Nephron (organoid): ENCODE measurements around the gene ZBTB20.

Experiments
- H3K27ac Mint-ChIP-seq, 3 experiments: 2 replicates each; pipeline ENCODE4 v1.8.0; 2020; ENCODE audit warnings: mixed read lengths in 3 of 3, mild to moderate bottlenecking in 2 of 3, moderate library complexity in 1 of 3
- H3K27me3 Mint-ChIP-seq: 2 replicates; pipeline ENCODE4 v1.8.0; 2021; ENCODE audit warnings: low read depth, mild to moderate bottlenecking, moderate library complexity, mixed read lengths
- H3K36me3 Mint-ChIP-seq: 2 replicates; pipeline ENCODE4 v1.8.0; 2020; ENCODE audit warnings: low read depth, mixed read lengths
- H3K4me1 Mint-ChIP-seq: 2 replicates; pipeline ENCODE4 v1.8.0; 2020; ENCODE audit warnings: mixed read lengths
- H3K4me3 Mint-ChIP-seq, 3 experiments: 2 replicates each; pipeline ENCODE4 v1.8.0; 2020; ENCODE audit warnings: mild to moderate bottlenecking in 3 of 3, mixed read lengths in 3 of 3, moderate library complexity in 2 of 3
- H3K9me3 Mint-ChIP-seq: 2 replicates; pipeline ENCODE4 v1.8.0; 2020; ENCODE audit warnings: mixed read lengths
- TF ChIP-seq, protein P1 (sequence below), 3 experiments: fragments of 200-600 bp; sonication (generic); IDR thresholded peaks; one replicate each; pipeline ENCODE4 v1.5.0; 2021; ENCODE audit warnings: antibody characterized with exemption in 3 of 3; ENCODE audit not compliant: unreplicated experiment in 3 of 3

The ZBTB20 gene

DNA sequence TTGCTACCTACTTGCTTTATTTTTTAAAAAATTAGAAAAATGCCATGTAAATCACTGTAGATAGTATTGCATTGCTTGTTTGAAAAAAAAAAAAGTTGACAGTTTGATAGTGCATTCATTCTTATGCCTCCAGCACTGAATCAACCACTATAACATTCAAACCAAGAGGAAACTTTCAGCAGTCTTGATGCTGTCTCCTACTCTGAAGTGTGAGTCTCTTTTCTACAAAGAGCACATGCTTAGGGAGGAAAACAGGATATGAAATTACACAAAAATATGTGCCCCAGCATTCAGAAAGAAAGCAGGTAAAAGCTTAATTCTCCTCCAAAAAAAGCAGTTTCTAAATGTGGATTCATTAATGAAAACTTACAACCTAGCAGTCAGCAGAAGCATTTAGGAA is 78.3 kb downstream of the ZBTB20 start:
- Mint-ChIP-seq H3K4me1 (no peaks in the 10 kb centered on the region), H3K9me3 (no peaks in the 10 kb centered on the region), H3K27ac (no peak overlapping the region), H3K4me3 (no peak overlapping the region), H3K27me3 (no peaks in the 10 kb centered on the region), H3K36me3 (peaks cover 14% of the 10 kb centered on the region)
- TF ChIP-seq, protein P1, sequence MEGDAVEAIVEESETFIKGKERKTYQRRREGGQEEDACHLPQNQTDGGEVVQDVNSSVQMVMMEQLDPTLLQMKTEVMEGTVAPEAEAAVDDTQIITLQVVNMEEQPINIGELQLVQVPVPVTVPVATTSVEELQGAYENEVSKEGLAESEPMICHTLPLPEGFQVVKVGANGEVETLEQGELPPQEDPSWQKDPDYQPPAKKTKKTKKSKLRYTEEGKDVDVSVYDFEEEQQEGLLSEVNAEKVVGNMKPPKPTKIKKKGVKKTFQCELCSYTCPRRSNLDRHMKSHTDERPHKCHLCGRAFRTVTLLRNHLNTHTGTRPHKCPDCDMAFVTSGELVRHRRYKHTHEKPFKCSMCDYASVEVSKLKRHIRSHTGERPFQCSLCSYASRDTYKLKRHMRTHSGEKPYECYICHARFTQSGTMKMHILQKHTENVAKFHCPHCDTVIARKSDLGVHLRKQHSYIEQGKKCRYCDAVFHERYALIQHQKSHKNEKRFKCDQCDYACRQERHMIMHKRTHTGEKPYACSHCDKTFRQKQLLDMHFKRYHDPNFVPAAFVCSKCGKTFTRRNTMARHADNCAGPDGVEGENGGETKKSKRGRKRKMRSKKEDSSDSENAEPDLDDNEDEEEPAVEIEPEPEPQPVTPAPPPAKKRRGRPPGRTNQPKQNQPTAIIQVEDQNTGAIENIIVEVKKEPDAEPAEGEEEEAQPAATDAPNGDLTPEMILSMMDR (IDR thresholded peaks at IDR 0.05; ENCODE audit: unreplicated experiment in 3 of 3): no peak

DNA sequence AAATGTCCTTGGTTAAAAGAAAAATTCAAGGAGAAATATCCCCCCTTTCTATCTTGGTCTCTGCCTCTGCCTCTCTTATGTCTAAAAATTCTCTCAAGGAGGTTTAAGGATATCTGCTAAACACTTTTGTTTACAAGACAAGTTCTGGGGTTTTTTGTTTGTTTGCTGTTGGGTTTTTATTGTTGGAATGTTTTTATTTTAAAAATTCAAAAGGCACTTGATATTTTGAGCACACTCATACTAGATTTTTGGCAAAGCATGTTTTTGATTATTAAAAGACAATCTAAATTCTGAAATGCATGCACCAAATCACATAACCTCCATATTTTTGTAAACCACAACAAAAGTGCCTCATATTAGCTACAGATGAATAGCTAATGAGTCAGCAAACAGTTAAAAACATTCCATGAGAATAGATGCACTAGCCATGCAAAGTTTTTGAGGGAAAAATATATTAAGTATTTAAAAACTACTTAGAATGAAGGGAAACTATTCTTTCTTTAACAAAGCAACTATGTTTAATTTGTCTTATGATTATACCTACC is 84.6 kb downstream of the ZBTB20 start:
- no peak overlapping the region for H3K27ac Mint-ChIP-seq
- no peaks in the 10 kb centered on the region for H3K27me3 Mint-ChIP-seq
- no peak overlapping the region for H3K4me3 Mint-ChIP-seq
- peaks cover 27% of the 10 kb centered on the region for H3K36me3 Mint-ChIP-seq
- H3K9me3 Mint-ChIP-seq: peaks cover 5% of the 10 kb centered on the region
- TF ChIP-seq, protein P1 (IDR thresholded peaks at IDR 0.05; ENCODE audit: unreplicated experiment in 3 of 3): no peak
- no peaks in the 10 kb centered on the region for H3K4me1 Mint-ChIP-seq

DNA sequence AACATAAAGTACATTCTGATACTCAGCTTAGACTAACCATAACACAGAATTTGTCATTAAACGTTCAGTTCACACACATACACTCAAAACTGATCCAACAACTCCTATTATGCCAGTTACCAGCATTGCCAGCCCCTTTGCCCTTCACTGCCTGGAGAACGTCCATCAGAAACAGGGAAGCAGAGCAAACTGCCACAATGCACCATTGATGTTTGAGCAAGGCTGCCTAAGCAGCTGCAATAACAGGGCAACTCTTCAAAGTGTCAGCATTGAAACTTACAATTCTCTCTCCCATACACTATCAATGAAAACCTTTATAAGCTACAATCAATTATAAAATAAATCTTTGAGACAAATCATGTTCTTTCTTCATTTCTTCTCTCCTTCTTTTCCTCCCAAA is 85.1 kb downstream of the ZBTB20 start:
- H3K9me3 Mint-ChIP-seq: peaks cover 5% of the 10 kb centered on the region
- H3K4me3 Mint-ChIP-seq: no peak overlapping the region
- no peak overlapping the region for H3K27ac Mint-ChIP-seq
- H3K4me1 Mint-ChIP-seq: no peaks in the 10 kb centered on the region
- H3K27me3 Mint-ChIP-seq: no peaks in the 10 kb centered on the region
- H3K36me3 Mint-ChIP-seq: peaks cover 27% of the 10 kb centered on the region
- TF ChIP-seq, protein P1 (IDR thresholded peaks at IDR 0.05; ENCODE audit: unreplicated experiment in 3 of 3): no peak

DNA sequence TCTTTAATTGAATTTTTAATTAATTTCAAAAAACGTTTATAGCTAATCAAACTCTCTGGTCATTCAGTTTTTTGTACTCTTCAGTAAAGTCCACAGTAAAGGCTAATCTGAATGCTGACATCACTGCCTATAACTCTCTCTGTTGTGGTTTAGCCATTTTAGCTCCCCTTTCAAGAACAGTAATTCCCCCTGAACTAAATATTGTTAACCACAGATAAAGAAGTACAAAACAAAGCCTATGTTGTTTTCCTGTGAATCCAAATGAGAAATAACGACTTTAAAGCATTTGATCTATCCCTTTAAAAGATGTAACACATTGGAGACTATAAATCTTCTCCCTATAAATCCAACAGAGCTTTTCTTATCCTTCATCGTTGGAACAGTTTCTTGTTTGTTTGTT is 94.2 kb downstream of the ZBTB20 start:
- Mint-ChIP-seq H3K36me3 (no peaks in the 10 kb centered on the region), H3K4me3 (no peak overlapping the region), H3K27me3 (no peaks in the 10 kb centered on the region), H3K9me3 (no peaks in the 10 kb centered on the region), H3K4me1 (no peaks in the 10 kb centered on the region), H3K27ac (no peak overlapping the region)
- TF ChIP-seq, protein P1 (IDR thresholded peaks at IDR 0.05; ENCODE audit: unreplicated experiment in 3 of 3): no peak

DNA sequence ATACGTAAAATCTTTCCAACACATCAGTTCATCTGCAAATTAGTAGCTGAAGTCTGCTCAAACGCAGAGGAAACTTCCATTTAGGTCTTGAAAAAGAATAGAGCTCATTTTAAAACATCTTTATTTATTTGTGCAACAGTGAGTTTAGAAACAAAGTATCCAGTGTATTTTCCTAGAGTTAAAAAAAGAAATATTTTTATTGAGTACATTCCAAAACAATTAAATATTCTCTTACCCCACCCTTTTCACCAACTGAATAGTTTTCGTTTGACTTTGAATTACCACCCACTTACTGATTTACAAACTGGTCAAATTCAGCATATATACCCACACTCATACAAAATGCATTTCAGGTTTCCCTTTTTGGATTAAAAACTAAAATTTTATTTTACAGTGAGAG is 104.7 kb downstream of the ZBTB20 start:
- H3K27ac Mint-ChIP-seq: no peak overlapping the region
- no peaks in the 10 kb centered on the region for H3K9me3 Mint-ChIP-seq
- H3K4me1 Mint-ChIP-seq: no peaks in the 10 kb centered on the region
- no peak overlapping the region for H3K4me3 Mint-ChIP-seq
- H3K36me3 Mint-ChIP-seq: no peaks in the 10 kb centered on the region
- no peaks in the 10 kb centered on the region for H3K27me3 Mint-ChIP-seq
- TF ChIP-seq, protein P1 (IDR thresholded peaks at IDR 0.05; ENCODE audit: unreplicated experiment in 3 of 3): no peak

DNA sequence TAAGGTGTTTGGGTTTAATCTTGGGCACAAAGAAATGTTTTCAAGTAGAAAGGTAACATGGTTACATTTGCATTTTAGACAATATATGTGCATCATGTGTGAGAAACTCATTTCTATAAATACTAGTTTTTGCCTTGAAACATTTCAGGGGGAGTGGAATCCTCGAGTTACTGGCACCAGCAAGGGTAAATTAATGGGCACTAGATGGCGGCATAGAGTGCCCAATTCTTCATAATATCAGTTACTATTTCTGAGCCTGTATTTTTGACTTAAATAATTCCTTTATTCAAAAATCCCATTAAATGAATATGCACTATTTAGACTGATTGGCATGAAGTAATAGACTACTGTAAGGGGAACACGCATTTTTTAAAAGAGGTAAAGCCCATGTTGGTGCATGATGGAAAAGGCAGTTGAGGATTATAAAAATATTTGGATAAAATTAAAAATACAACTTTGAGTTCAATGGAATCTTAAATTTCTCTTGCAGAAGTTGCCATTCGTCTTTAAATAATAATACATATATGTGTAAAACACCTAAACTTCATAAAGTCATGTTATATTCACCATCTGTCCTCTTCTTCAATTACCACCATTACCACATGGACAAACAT is 106.3 kb downstream of the ZBTB20 start:
- peaks cover 6% of the 10 kb centered on the region for H3K36me3 Mint-ChIP-seq
- TF ChIP-seq, protein P1 (IDR thresholded peaks at IDR 0.05; ENCODE audit: unreplicated experiment in 3 of 3): peak; percentile 50 to 66 (median 56)
- no peak overlapping the region for H3K27ac Mint-ChIP-seq
- no peaks in the 10 kb centered on the region for H3K27me3 Mint-ChIP-seq
- peaks cover 3% of the 10 kb centered on the region for H3K9me3 Mint-ChIP-seq
- no peaks in the 10 kb centered on the region for H3K4me1 Mint-ChIP-seq
- H3K4me3 Mint-ChIP-seq: no peak overlapping the region
